Measurements from ENCODE around the gene TTC27. TPM values are rescaled to one million over a fixed set of nuclear protein-coding genes. Genes with fewer than 3 reads are reported as not detected.

TTC27 gene
- total and polyA plus RNA-seq, 10 of the 15 experiments (the other 5 are each of a cell fraction or from before 2014, with no cell fraction given): 20.4 to 34.9 (median 26.0) TPM

- no peaks in the 10 kb centered on the region for H4K20me1 ChIP-seq (ENCODE audit: control insufficient read depth, insufficient read depth)
- in situ Hi-C loops (cut with MboI) (no loop called here), intact Hi-C loops (cut with micrococcal nuclease; ENCODE audit: unreplicated experiment) (no loop called here)
- H3K27me3 ChIP-seq (replicated peaks in 1 of 2; ENCODE audit: control insufficient read depth in 2 of 2, insufficient read depth in 2 of 2, low read length in 1 of 2): peaks cover 0 to 2% of the 10 kb centered on the region in 2 experiments; a peak in 2 of 4 replicates
- CTCF ChIA-PET: no interaction called here
- FAIRE-seq (no peak), DNase-seq (ENCODE audit: low read depth, low spot score) (no peak), ATAC-seq (no peak)
- H3K4me2 ChIP-seq (ENCODE audit: control insufficient read depth, insufficient read depth): no peak overlapping the region
- BruUV-seq (replicated peaks): no TSS peak
- RAD21 ChIA-PET (ENCODE audit: unreplicated experiment): no interaction called here
- H3K4me1 ChIP-seq (ENCODE audit: control insufficient read depth, insufficient read depth, low read length): no peaks in the 10 kb centered on the region
- H3K36me3 ChIP-seq (ENCODE audit: control insufficient read depth in 2 of 2, insufficient read depth in 2 of 2, low read length in 1 of 2): no peaks in the 10 kb centered on the region
- SMC1A ChIA-PET (ENCODE audit: uncharacterized antibody, unreplicated experiment): no interaction called here
- POLR2A ChIA-PET: no interaction called here
- no peak overlapping the region for H3K4me3 ChIP-seq
- no peak overlapping the region for H3K9ac ChIP-seq (ENCODE audit: control insufficient read depth, insufficient read depth, low read length)
- H3K9me3 ChIP-seq (replicated peaks; ENCODE audit: control insufficient read depth, insufficient read depth, low read length): no peaks in the 10 kb centered on the region
- 47% methylated on average over 5 of the region's 5 CpGs for WGBS (ENCODE audit: insufficient coverage, insufficient replicate concordance, low lambda C conversion rate, missing lambda C conversion rate)
- no peaks in the 10 kb centered on the region for H3K79me2 ChIP-seq (ENCODE audit: control insufficient read depth, insufficient read depth, low read length)
- no peak overlapping the region for H3K27ac ChIP-seq (ENCODE audit: control insufficient read depth, insufficient read depth)
- H2AFZ ChIP-seq (ENCODE audit: control insufficient read depth, low read depth, low read length): no peak overlapping the region
- TF ChIP-seq RB1 (IDR thresholded peaks at IDR 0.05; ENCODE audit: borderline replicate concordance) (no peak), BCLAF1 (IDR thresholded peaks at IDR 0.05) (no peak), SUPT20H (IDR thresholded peaks at IDR 0.05; ENCODE audit: borderline replicate concordance, control insufficient read depth, low read depth, low read length) (no peak), CBX5 (IDR thresholded peaks at IDR 0.05; ENCODE audit: low read depth) (no peak), TCF7 (IDR thresholded peaks at IDR 0.05; ENCODE audit: borderline replicate concordance) (no peak), NR2C1 (IDR thresholded peaks at IDR 0.05) (no peak), SREBF2 (IDR thresholded peaks at IDR 0.05; ENCODE audit: low read length) (no peak), POLR2A (IDR thresholded peaks at IDR 0.05; ENCODE audit: low read depth, low read length) (no peak), SIX5 (IDR thresholded peaks at IDR 0.05; ENCODE audit: low read depth, low read length, severe bottlenecking) (no peak), USF2 (IDR thresholded peaks at IDR 0.05; ENCODE audit: borderline replicate concordance, low read depth, low read length) (no peak), ZNF687 (IDR thresholded peaks at IDR 0.05) (no peak), HSF1 (IDR thresholded peaks at IDR 0.05; ENCODE audit: low read depth, low read length) (no peak), RELA (IDR thresholded peaks at IDR 0.05; ENCODE audit: borderline replicate concordance, partially characterized antibody) (no peak), YY1 (IDR thresholded peaks at IDR 0.05; ENCODE audit: low read depth, low read length) (no peak), TARDBP (IDR thresholded peaks at IDR 0.05; ENCODE audit: borderline replicate concordance) (no peak), ZNF622 (IDR thresholded peaks at IDR 0.05) (no peak), HDAC2 (IDR thresholded peaks at IDR 0.05) (no peak)
These were observed 225.0 kb downstream of the TTC27 start for GRCh38 chr2:32852856-32853255.
